ENCODE data around the gene ZMYND19.

DNA sequence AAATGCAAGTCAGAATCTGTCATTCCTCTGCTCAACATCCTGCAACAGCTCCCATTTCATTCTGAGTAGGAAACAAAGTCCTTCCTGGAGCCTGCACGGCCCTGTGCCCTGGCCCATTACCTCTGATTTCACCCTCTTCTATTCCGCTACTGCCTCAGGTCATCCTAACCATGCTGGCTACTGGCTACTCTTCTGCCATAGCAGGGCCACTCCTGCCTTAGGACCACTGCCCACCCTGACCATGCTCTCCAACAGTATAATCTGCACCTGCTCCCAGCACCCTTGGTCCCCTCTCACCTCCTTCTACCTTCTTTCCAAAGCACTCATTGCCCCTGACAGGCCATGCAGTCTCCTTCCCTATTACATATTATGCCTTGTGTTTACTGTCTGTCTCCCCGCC, 19.7 kb downstream of the ZMYND19 start:
- TF ChIP-seq FOXA1 (IDR thresholded peaks at IDR 0.05): no peak
- TF ChIP-seq SP1 (IDR thresholded peaks at IDR 0.05): no peak
- TF ChIP-seq ARNT (IDR thresholded peaks at IDR 0.05): no peak
- TF ChIP-seq SUZ12 (IDR thresholded peaks at IDR 0.05): no peak

Data from HEK293T (cell line).